ENCODE results near the gene SAMD4B. TPM values are rescaled to one million over a fixed set of nuclear protein-coding genes. Genes with fewer than 3 reads are reported as not detected.

The SAMD4B gene
- total and polyA plus RNA-seq, 2 of the 8 experiments (the other 6 are each of a cell fraction or from before 2014, with no cell fraction given): 137 to 158 TPM

GRCh38 chr19:39382991-39383828, 41.0 kb downstream of the SAMD4B start:
- Histone ChIP-seq H3K9ac (replicated peaks in 1 of 4; ENCODE audit: extremely low read depth in 1 of 4, low read depth in 3 of 4, low read length in 3 of 4) (no peak overlapping the region), H3K56ac (replicated peaks; ENCODE audit: insufficient read length, low read depth, low read length) (no peak overlapping the region), H2BK12ac (ENCODE audit: low read depth, low read length) (no peak overlapping the region), H3K27me3 (replicated peaks in 1 of 4; ENCODE audit: control insufficient read depth in 3 of 4, extremely low read depth in 1 of 4, insufficient read depth in 3 of 4, low read length in 3 of 4) (no peaks in the 10 kb centered on the region), H3K27ac (ENCODE audit: low read depth, low read length) (no peak overlapping the region), H3K14ac (ENCODE audit: insufficient read length) (no peak overlapping the region), H3K4me2 (ENCODE audit: insufficient read depth in 1 of 2, low read depth in 2 of 2, low read length in 2 of 2) (no peak overlapping the region), H3K79me1 (ENCODE audit: low read depth, low read length) (no peaks in the 10 kb centered on the region; the same call in 1 of the 2 replicates), H3K79me2 (ENCODE audit: control insufficient read depth in 1 of 2, insufficient read depth in 2 of 2, low read length in 2 of 2) (no peaks in the 10 kb centered on the region), H3K18ac (ENCODE audit: extremely low read depth, low read length) (no peak overlapping the region), H4K91ac (replicated peaks; ENCODE audit: insufficient read length, low read length) (no peak overlapping the region), H4K20me1 (replicated peaks in 1 of 2; ENCODE audit: control insufficient read depth in 1 of 2, insufficient read depth in 2 of 2, low read length in 2 of 2) (peaks cover 0 to 8% of the 10 kb centered on the region in 2 experiments), H3K23ac (ENCODE audit: insufficient read length) (no peak overlapping the region), H2BK20ac (ENCODE audit: low read length) (no peak overlapping the region), H3K9me3 (ENCODE audit: insufficient read depth in 2 of 2, low read depth in 1 of 2, low read length in 1 of 2) (no peaks in the 10 kb centered on the region), H2AFZ (ENCODE audit: low read length) (no peak overlapping the region), H3K23me2 (ENCODE audit: low read depth, low read length) (no peaks in the 10 kb centered on the region), H3K36me3 (ENCODE audit: control insufficient read depth in 2 of 4, insufficient read depth in 4 of 4, low read length in 3 of 4) (peaks cover 29 to 81% (median 48%) of the 10 kb centered on the region in 4 experiments), H2AK5ac (ENCODE audit: low read depth, low read length) (no peak overlapping the region), H2BK15ac (ENCODE audit: low read length) (no peak overlapping the region), H2BK5ac (ENCODE audit: low read depth, low read length) (no peak overlapping the region), H3K4ac (replicated peaks; ENCODE audit: insufficient read length, low read depth, low read length) (no peak overlapping the region), H3K4me3 (ENCODE audit: extremely low read depth in 1 of 4, insufficient read depth in 2 of 4, low read depth in 3 of 4, low read length in 4 of 4) (no peak overlapping the region), H4K5ac (ENCODE audit: insufficient read length, low read depth, low read length) (no peak overlapping the region), H4K8ac (ENCODE audit: extremely low read depth, insufficient read depth, low read length) (peak overlapping the region; percentile 12; the same call in 1 of the 2 replicates), H2BK120ac (replicated peaks; ENCODE audit: low read depth, low read length) (no peak overlapping the region), H3K4me1 (replicated peaks in 1 of 4; ENCODE audit: control insufficient read depth in 3 of 4, insufficient read depth in 4 of 4, low read length in 3 of 4) (peaks cover 0 to 6% (median 0%) of the 10 kb centered on the region in 4 experiments; a peak in 2 of 7 replicates)
- WGBS, 2 experiments (ENCODE audit: extremely low coverage in 1 of 2, insufficient coverage in 1 of 2, insufficient read length in 1 of 2, insufficient replicate concordance in 2 of 2, low coverage in 1 of 2, low lambda C conversion rate in 2 of 2, missing lambda C conversion rate in 1 of 2): 97% methylated on average over 16 of the region's 18 CpGs; no CpG with 5 or more reads in 1 of the 2 experiments
- FAIRE-seq: no peak
- no peak for DNase-seq (ENCODE audit: low read depth in 1 of 2, low spot score in 2 of 2)
- ChIA-PET POLR2A (ENCODE audit: partially characterized antibody) (interaction anchor here (0.6 to 4.3 kb wide), 11 partner anchors 8 to 52 kb away, joined by 3 to 20 read pairs (median 5); partner anchors contain the start of genes MED29, PAF1 and RPS16), CTCF (ENCODE audit: partially characterized antibody) (interaction anchor here (1.0 to 3.2 kb wide), 7 partner anchors 10 to 37 kb away, joined by 3 to 10 read pairs (median 4); no protein-coding TSS in a partner anchor)
- no peak for TF ChIP-seq TAF1 (IDR thresholded peaks at IDR 0.05; ENCODE audit: low read depth, low read length)

All from H1 (cell line).